Measurements from ENCODE around the gene PIEZO2. TPM values are rescaled to one million over a fixed set of nuclear protein-coding genes. Genes with fewer than 3 reads are reported as not detected.

Gene PIEZO2
- total and polyA plus RNA-seq, 2 of the 8 experiments (the other 6 are each of a cell fraction or from before 2014, with no cell fraction given) = 4.7 to 16.5 TPM

GRCh38 chr18:10926621-10927161 is 222.7 kb downstream of the PIEZO2 start:
- H3K36me3 ChIP-seq (ENCODE audit: control insufficient read depth in 2 of 4, insufficient read depth in 4 of 4, low read length in 3 of 4) = no peaks in the 10 kb centered on the region
- no peak overlapping the region for H3K4me3 ChIP-seq (ENCODE audit: extremely low read depth in 1 of 4, insufficient read depth in 2 of 4, low read depth in 3 of 4, low read length in 4 of 4)
- POLR2A ChIA-PET (ENCODE audit: partially characterized antibody) = interaction anchor here (1.0 kb wide), 1 partner anchor 10 kb away, joined by 3 read pairs; no protein-coding TSS in a partner anchor
- H3K79me2 ChIP-seq (ENCODE audit: control insufficient read depth in 1 of 2, insufficient read depth in 2 of 2, low read length in 2 of 2) = no peaks in the 10 kb centered on the region
- H3K18ac ChIP-seq (ENCODE audit: extremely low read depth, low read length) = no peak overlapping the region; the same call in 1 of the 2 replicates
- H2BK15ac ChIP-seq (ENCODE audit: low read length) = no peak overlapping the region
- no peak overlapping the region for H3K4ac ChIP-seq (replicated peaks; ENCODE audit: insufficient read length, low read depth, low read length)
- no peak overlapping the region for H2BK5ac ChIP-seq (ENCODE audit: low read depth, low read length)
- CTCF ChIA-PET (ENCODE audit: partially characterized antibody) = interaction anchor here (1.7 kb wide), 1 partner anchor 17 kb away, joined by 4 read pairs; no protein-coding TSS in a partner anchor
- H2BK20ac ChIP-seq (ENCODE audit: low read length) = no peak overlapping the region
- H3K14ac ChIP-seq (ENCODE audit: insufficient read length) = no peak overlapping the region
- H3K23ac ChIP-seq (ENCODE audit: insufficient read length) = no peak overlapping the region
- no peaks in the 10 kb centered on the region for H3K9me3 ChIP-seq (ENCODE audit: insufficient read depth in 2 of 2, low read depth in 1 of 2, low read length in 1 of 2)
- no peak overlapping the region for H3K56ac ChIP-seq (replicated peaks; ENCODE audit: insufficient read length, low read depth, low read length)
- H4K5ac ChIP-seq (ENCODE audit: insufficient read length, low read depth, low read length) = no peak overlapping the region
- no peaks in the 10 kb centered on the region for H4K20me1 ChIP-seq (replicated peaks in 1 of 2; ENCODE audit: control insufficient read depth in 1 of 2, insufficient read depth in 2 of 2, low read length in 2 of 2)
- H2BK120ac ChIP-seq (replicated peaks; ENCODE audit: low read depth, low read length) = no peak overlapping the region
- no peak overlapping the region for H2AFZ ChIP-seq (ENCODE audit: low read length)
- H3K27ac ChIP-seq (ENCODE audit: low read depth, low read length) = no peak overlapping the region
- H3K23me2 ChIP-seq (ENCODE audit: low read depth, low read length) = no peaks in the 10 kb centered on the region
- no peak overlapping the region for H4K8ac ChIP-seq (ENCODE audit: extremely low read depth, insufficient read depth, low read length)
- no peaks in the 10 kb centered on the region for H3K27me3 ChIP-seq (replicated peaks in 1 of 4; ENCODE audit: control insufficient read depth in 3 of 4, extremely low read depth in 1 of 4, insufficient read depth in 3 of 4, low read length in 3 of 4)
- no peak overlapping the region for H3K4me2 ChIP-seq (ENCODE audit: insufficient read depth in 1 of 2, low read depth in 2 of 2, low read length in 2 of 2)
- H4K91ac ChIP-seq (replicated peaks; ENCODE audit: insufficient read length, low read length) = no peak overlapping the region
- peaks cover 4 to 20% (median 17%) of the 10 kb centered on the region in 4 experiments for H3K4me1 ChIP-seq (replicated peaks in 1 of 4; ENCODE audit: control insufficient read depth in 3 of 4, insufficient read depth in 4 of 4, low read length in 3 of 4)
- no peak for FAIRE-seq
- no peaks in the 10 kb centered on the region for H3K79me1 ChIP-seq (ENCODE audit: low read depth, low read length)
- no peak overlapping the region for H2BK12ac ChIP-seq (ENCODE audit: low read depth, low read length)
- no peak overlapping the region for H3K9ac ChIP-seq (replicated peaks in 1 of 4; ENCODE audit: extremely low read depth in 1 of 4, low read depth in 3 of 4, low read length in 3 of 4)
- no peak for DNase-seq (ENCODE audit: low read depth in 1 of 2, low spot score in 2 of 2)
- no peak overlapping the region for H2AK5ac ChIP-seq (ENCODE audit: low read depth, low read length)
- WGBS, 2 experiments (ENCODE audit: extremely low coverage in 1 of 2, insufficient coverage in 1 of 2, insufficient read length in 1 of 2, insufficient replicate concordance in 2 of 2, low coverage in 1 of 2, low lambda C conversion rate in 2 of 2, missing lambda C conversion rate in 1 of 2) = 90% methylated on average over 13 of the region's 13 CpGs; no CpG with 5 or more reads in 1 of the 2 experiments
- TF ChIP-seq CTBP2 (IDR thresholded peaks at IDR 0.05; ENCODE audit: borderline replicate concordance, insufficient read depth, insufficient read length, low read length) (no peak), CTCF (IDR thresholded peaks at IDR 0.05; ENCODE audit: control extremely low read depth in 1 of 3, insufficient read depth in 1 of 3, low read depth in 1 of 3, low read length in 3 of 3) (no peak), SP4 (IDR thresholded peaks at IDR 0.05; ENCODE audit: low read length) (no peak), HDAC6 (IDR thresholded peaks at IDR 0.05; ENCODE audit: low read depth, low read length) (no peak), CEBPB (IDR thresholded peaks at IDR 0.05; ENCODE audit: low read depth, low read length) (no peak), HDAC2 (IDR thresholded peaks at IDR 0.05; ENCODE audit: borderline replicate concordance in 1 of 2, low read depth in 2 of 2, low read length in 2 of 2) (no peak), PHF8 (conservative IDR thresholded peaks at IDR 0.05; ENCODE audit: low read depth, low read length) (no peak), MAX (IDR thresholded peaks at IDR 0.05) (no peak), CBX8 (IDR thresholded peaks at IDR 0.05; ENCODE audit: borderline replicate concordance, low read depth, low read length) (no peak), JUN (IDR thresholded peaks at IDR 0.05; ENCODE audit: low read depth, low read length) (no peak)
